Frontal cortex (tissue), 4 donors: Measurements from ENCODE around the gene KANK2. TPM values are rescaled to one million over a fixed set of nuclear protein-coding genes. Genes with fewer than 3 reads are reported as not detected.
A peak's percentile ranks its signal among the peaks of the same experiment; 100 is the strongest.
"Not testable (repeated sequence)": the region's sequence is repeated elsewhere in the genome, so short reads cannot be mapped to it uniquely, and the experiment has no call there.

Source experiments
- DNase-seq, 2 donors: peaks; one replicate each; pipeline ENCODE4 v3.0.0; 2012; ENCODE audit warnings: low spot score in 2 of 2
- FAIRE-seq: peaks from 2 replicates; lab custom pipeline; 2012; peaks lifted over from hg19 to GRCh38; lab: Jason Lieb, UNC
- total RNA-seq: library from RNA; depleted of rRNA; stranded (reverse); fragments of >200 nt; gene quantifications from one replicate; pipeline ENCODE4 v1.2.3, GENCODE V29; 2014
- donor health status: control.
- donor health status: control.
- donor health status: control.

KANK2 gene
- total RNA-seq, 1 donor from 2014 or later: 7.3 TPM

- no peak for DNase-seq
- FAIRE-seq: no peak
Observed at GRCh38 chr19:11200015-11200574, 2.8 kb upstream of the KANK2 start.

- FAIRE-seq (no peak), DNase-seq (no peak)
Observed at GRCh38 chr19:11199517-11199916, 2.2 kb upstream of the KANK2 start.

DNA sequence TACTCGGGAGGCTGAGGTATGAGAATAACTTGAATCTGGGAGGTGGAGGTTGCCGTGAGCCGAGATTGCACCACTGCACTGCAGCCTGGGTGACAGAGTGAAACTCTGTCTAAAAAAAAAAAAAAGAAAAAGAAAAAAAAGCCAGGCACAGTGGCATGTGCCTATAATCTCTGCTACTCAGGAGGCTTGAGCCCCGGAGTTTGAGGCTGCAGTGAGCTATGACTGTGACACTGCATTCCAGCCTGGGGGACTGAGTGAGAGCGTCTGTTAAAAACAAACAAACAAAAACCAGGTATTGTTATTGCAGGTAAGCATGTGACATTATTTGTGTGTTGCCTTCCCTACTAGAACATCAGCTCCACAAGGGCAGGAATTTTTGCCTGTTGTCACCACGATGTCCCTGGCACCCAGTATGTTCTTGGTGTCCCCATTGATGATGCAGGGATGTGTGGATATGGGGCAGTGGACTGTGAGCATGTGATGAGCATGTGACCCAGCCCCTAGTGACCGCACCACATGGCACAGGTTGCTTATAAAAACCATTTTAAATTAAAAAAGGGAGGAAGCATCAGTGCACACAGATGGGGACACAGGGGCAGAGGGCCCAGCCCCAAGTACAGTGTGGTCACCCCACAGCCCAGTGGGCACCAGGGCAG lies 1.6 kb upstream of the KANK2 start:
- DNase-seq (no peak), FAIRE-seq (no peak)

GRCh38 chr19:11198175-11198534 lies 810 bp upstream of the KANK2 start:
- FAIRE-seq: no peak
- no peak for DNase-seq

DNA sequence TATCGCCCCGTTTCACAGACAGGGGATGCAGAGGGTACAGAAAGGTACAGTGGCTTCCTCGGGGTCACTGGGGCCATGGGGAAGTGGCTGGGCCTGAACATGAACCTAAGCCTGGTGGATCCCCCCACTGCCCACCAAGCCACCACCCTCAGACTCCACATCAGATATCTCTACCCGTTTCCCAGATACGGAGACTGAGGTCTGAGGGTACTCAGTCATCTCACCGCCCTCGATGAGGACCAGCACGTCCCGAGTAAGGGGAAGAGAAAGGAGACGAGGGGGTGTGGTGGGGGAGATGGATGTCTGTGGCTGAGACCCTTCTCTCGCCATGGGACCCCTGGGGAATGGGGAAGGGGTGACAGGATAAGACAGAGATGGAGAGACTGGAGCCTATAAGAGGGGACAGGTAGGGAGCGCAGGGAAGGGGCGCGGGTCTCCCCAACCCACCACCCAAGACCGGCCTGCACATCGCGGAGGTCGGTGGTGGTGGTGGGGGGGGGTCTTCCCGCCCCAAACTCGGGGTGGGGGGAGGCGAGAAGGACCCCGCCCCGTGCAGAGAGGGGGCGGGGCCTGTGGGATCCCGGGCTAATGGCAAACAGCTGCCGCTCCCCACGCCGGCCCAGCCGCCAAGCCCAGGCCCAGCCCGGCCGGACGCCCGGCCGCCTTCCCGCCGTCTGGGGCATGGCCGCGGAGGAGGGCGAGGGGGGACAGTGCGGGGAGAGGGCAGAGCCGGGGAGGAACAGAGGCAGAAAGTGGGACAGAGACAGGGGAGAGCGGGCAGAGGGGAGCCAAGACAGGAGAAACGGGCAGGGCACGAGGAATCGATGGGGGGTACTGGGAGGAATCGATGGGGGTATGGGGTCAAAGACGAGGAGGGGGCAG lies 698 bp downstream of the KANK2 start:
- FAIRE-seq (no peak), DNase-seq (peak; percentile 57 to 61)

DNA sequence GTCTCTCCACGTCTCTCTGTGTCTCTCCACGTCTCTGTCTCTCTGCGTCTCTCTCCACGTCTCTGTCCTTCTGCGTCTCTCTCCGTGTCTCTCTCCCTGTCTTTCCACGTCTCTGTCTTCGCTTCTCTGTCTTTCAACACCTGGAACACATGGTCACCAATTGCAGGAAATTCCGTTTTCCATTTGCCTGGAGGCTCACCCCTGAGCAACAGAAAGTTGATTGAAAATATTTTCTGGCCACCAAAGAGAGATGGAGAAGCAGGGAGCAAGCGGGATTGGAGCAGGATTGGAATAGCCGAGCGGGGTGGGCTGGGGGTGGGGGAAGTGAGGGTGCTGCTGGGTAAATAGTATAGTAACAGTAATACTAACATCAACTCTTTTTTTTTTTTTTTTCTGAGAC lies 1.7 kb downstream of the KANK2 start:
- FAIRE-seq (no peak), DNase-seq (no peak)

- FAIRE-seq (no peak), DNase-seq (no peak)
Observed at GRCh38 chr19:11194656-11195558, 2.4 kb downstream of the KANK2 start.

DNA sequence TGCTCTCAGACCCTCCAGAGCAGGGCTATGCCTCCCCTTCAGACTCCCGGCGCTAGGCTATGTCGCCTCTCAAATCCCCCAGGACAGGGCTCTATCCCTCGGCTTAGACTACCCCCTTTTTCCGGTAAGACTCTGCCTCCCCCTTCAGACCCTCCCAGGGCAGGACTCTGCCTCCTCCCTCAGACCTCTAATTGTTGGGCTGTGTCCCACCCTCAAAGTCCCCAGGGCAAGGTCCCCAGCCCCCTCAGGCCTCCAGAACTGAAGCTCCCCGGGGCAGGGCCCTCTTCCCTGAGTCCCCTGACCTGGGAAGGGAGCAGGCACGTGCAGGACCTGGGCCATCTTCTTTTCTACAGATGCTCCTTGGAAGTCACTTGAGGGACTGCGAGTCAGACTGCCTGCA lies 3.2 kb downstream of the KANK2 start:
- FAIRE-seq (no peak), DNase-seq (no peak)

DNA sequence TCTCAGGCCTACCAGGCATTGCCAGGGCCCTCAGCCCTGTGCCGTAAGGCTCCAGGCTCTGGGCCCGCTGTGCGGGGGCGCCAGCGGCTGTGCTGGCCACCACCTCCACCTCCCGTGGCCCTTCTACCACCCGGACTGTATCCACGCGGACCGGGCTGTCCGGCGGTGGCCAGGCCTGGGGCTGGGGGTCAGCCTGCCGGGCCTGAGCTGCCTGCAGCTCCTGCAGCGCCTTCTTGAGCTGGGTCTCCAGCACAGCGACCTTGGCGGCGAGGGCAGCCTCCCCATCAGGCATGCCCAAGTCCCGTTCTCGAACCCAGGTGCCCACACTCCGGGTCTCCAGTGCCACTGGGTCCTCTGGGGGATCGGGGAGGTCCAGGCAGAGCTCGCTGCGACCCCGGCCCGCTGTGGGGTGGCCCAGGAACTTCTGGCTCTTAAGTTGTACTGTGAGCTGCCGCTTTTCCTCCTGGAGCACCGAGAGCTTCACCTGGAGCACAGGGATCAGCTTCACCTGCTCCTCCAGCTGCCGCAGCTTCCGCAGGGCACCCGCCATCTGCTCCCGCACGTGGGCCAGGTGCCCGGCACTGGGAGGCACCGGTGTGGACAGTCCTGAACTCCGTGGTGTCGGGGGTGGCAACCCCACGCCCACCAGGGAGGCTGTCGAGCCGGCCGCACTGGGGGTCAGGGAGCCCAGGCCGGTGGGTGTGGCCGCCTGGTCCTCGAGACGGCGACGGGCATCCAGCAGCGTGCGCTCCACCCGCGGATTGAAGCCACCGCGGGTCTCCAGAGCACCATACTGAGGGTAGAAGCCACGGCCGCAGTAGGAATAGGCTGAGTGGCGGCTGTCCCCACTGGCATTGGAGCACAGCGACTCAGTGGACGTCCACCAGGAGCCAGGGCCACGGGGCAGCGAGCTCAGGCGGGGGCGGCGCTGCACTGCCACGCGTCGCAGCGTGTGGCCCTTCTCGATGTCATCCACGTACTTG lies 4.1 kb downstream of the KANK2 start:
- FAIRE-seq (no peak), DNase-seq (no peak)

GRCh38 chr19:11191934-11192333 lies 5.4 kb downstream of the KANK2 start:
- FAIRE-seq (no peak), DNase-seq (no peak)

GRCh38 chr19:11191273-11191755 lies 6.0 kb downstream of the KANK2 start:
- no peak for FAIRE-seq
- DNase-seq: peak in 1 of 2 donors; percentile 61

GRCh38 chr19:11190501-11190900 lies 6.8 kb downstream of the KANK2 start:
- FAIRE-seq (no peak), DNase-seq (no peak)

DNA sequence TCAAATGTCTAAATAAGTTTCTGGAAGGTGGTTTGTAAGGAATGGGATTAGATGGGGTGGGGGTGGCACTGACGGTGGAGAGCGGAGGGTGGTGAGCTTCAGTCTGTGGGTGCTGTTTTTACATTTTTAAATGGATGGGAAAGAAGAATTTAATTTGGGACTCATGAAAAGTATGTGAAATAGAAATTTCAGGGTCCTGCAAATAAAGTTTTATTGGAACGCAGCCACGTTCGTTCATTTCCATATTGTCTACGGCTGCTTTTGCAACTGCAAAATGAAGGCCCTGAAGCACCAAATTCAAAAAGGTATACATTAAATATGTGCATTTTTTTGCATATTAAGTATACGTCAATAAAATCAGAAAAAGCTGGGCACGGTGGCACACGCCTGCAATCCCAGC lies 9.9 kb downstream of the KANK2 start:
- FAIRE-seq (no peak), DNase-seq (no peak)

- no peak for DNase-seq
Observed at GRCh38 chr19:11182994-11183393, 14.4 kb downstream of the KANK2 start.

GRCh38 chr19:11181488-11181887 lies 15.9 kb downstream of the KANK2 start:
- no peak for FAIRE-seq

More at GRCh38 chr19:11182994-11183393, 14.4 kb downstream of the KANK2 start:
- FAIRE-seq: no peak

DNA sequence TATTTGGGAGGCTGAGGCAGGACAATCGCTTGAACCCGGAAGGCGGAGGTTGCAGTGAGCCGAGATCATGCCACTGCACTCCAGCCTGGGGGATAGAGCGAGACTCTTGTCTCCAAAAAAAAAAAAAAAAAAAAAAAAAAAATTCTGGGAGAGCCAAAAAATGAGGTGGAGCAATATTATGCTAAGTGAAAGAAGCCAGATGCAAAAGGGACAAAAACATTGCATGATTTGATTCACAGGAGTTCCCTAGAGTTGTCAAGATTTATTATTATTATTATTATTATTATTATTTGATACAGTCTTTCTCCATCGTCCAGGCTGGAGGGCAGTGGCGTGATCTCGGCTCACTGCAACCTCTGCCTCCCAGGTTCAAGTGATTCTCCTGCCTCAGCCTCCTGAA lies 16.4 kb downstream of the KANK2 start:
- DNase-seq, FAIRE-seq: not testable (repeated sequence)

More at GRCh38 chr19:11181488-11181887, 15.9 kb downstream of the KANK2 start:
- no peak for DNase-seq

DNA sequence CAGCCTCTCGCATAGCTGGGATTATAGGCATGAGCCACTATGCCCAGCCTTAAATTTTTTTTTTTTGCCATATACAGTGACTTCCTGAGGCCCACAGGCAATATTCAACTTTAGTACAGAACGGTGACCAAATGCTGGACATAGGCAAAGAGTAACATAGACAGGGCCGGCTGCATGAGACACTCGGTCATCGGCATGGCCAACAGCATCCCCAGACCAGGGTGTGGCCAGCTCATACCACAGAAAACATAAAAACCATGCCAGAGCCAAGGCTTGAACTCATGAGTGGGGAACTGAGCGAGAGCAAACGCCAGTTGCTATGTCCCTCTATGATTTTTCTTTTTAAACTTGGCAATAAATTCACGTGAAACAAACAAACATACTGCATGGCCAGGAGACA lies 17.0 kb downstream of the KANK2 start:
- no peak for DNase-seq
- no peak for FAIRE-seq

- FAIRE-seq (no peak), DNase-seq (no peak)
Observed at GRCh38 chr19:11179716-11180297, 17.5 kb downstream of the KANK2 start.
